Measurements from ENCODE around the gene ANKRD39. TPM values are rescaled to one million over a fixed set of nuclear protein-coding genes. Genes with fewer than 3 reads are reported as not detected.
A peak's percentile ranks its signal among the peaks of the same experiment; 100 is the strongest.

Gene ANKRD39
- total and polyA plus RNA-seq, 5 donors = 11.8 to 23.3 (median 14.1) TPM

DNA sequence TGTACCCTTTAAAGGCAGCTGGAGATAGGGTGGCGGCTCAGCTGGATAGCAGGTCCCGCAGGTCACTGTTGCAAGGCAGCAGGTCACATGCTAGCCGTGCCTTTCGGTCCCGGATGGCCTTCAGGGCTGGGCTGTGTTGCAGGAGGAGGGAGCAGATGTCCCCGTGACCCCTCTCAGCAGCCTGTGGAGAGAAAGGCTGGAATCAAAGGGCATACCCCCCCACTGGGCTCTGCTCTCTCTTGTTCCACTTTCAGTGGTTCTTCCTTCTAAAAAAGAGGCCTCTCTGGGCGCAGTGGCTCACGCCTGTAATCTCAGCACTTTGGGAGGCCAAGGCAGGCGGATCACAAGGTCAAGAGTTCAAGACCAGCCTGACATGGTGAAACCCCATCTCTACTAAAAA is 9.6 kb downstream of the ANKRD39 start:
- 80% methylated on average over 9 of the region's 9 CpGs for WGBS

GRCh38 chr2:96847586-96847985 is 10.2 kb downstream of the ANKRD39 start:
- Histone ChIP-seq H3K27ac (ENCODE audit: low read length) (no peak overlapping the region), H3K4me3 (ENCODE audit: low read length) (no peak overlapping the region), H3K4me1 (ENCODE audit: control insufficient read depth, insufficient read depth, low read length) (peaks cover 3% of the 10 kb centered on the region), H3K9me3 (ENCODE audit: control insufficient read depth, low read length) (no peaks in the 10 kb centered on the region), H3K27me3 (ENCODE audit: control insufficient read depth, insufficient read depth) (no peaks in the 10 kb centered on the region)
- 74% methylated on average over 10 of the region's 10 CpGs for WGBS
- ATAC-seq = no peak
- intact Hi-C loops (cut with DNase I) = no loop called here
- no peak for DNase-seq

More for the DNA sequence above, 9.6 kb downstream of the ANKRD39 start:
- Histone ChIP-seq H3K27me3 (ENCODE audit: control insufficient read depth, insufficient read depth) (no peaks in the 10 kb centered on the region), H3K4me3 (ENCODE audit: low read length) (no peak overlapping the region), H3K9me3 (ENCODE audit: control insufficient read depth, low read length) (no peaks in the 10 kb centered on the region), H3K4me1 (ENCODE audit: control insufficient read depth, insufficient read depth, low read length) (peaks cover 2% of the 10 kb centered on the region), H3K27ac (ENCODE audit: low read length) (no peak overlapping the region)
- ATAC-seq (no peak), DNase-seq (peak in 1 of 3 donors; percentile 34)
- intact Hi-C loops (cut with DNase I) = no loop called here

GRCh38 chr2:96846825-96847224 is 11.0 kb downstream of the ANKRD39 start:
- Histone ChIP-seq H3K27me3 (ENCODE audit: control insufficient read depth, insufficient read depth) (no peaks in the 10 kb centered on the region), H3K9me3 (ENCODE audit: control insufficient read depth, low read length) (no peaks in the 10 kb centered on the region), H3K27ac (ENCODE audit: low read length) (no peak overlapping the region), H3K4me3 (ENCODE audit: low read length) (no peak overlapping the region), H3K4me1 (ENCODE audit: control insufficient read depth, insufficient read depth, low read length) (peaks cover 3% of the 10 kb centered on the region)
- WGBS = 94% methylated on average over 5 of the region's 5 CpGs
- ATAC-seq (no peak), DNase-seq (no peak)
- intact Hi-C loops (cut with DNase I) = no loop called here

DNA sequence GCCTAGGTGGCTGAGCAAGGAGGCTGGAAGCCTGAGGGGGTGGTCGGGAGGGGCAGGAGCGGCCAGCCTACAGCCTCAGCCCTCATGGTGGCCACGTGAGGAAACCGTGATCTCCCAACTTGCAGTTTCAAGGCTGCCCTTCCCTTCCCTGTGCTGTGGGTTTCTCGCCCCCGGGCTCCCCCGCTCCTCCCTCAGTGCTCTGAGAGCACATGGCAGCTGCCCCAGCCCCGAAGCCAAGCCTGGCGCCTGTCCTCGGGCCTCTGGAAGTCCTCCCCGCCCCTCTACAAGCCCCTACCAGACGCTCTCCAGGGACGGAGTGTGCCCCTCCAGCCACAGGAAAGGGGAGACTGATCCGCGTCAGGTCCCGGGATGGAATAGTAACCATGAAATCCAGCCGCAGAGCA is 13.4 kb downstream of the ANKRD39 start:
- 73% methylated on average over 17 of the region's 17 CpGs for WGBS
- DNase-seq = peak in 1 of 3 donors; percentile 55
- peak overlapping the region; percentile 72 for H3K27ac ChIP-seq (ENCODE audit: low read length)
- ATAC-seq = no peak
- intact Hi-C loops (cut with DNase I) = no loop called here
- no peaks in the 10 kb centered on the region for H3K27me3 ChIP-seq (ENCODE audit: control insufficient read depth, insufficient read depth)
- no peak overlapping the region for H3K4me3 ChIP-seq (ENCODE audit: low read length)
- no peaks in the 10 kb centered on the region for H3K9me3 ChIP-seq (ENCODE audit: control insufficient read depth, low read length)
- peaks cover 3% of the 10 kb centered on the region for H3K4me1 ChIP-seq (ENCODE audit: control insufficient read depth, insufficient read depth, low read length)

GRCh38 chr2:96843538-96844268 is 14.1 kb downstream of the ANKRD39 start, which contains the start of gene ANKRD23:
Gene ANKRD23, minus strand, starts transcription at chr2:96844021. Its CDS starts 29 bp downstream, at chr2:96843992.
- H3K4me3 ChIP-seq (ENCODE audit: low read length) = no peak within 1 kb of the TSS
- intact Hi-C loops (cut with DNase I) = no loop called here
- ATAC-seq (peak; percentile 27 to 44), DNase-seq (peak in 1 of 3 donors; percentile 57)
- H3K27ac ChIP-seq (ENCODE audit: low read length) = peak within 1 kb of the TSS; percentile 92
- WGBS = 86% methylated on average over 14 of the region's 14 CpGs
- H3K27me3 ChIP-seq (ENCODE audit: control insufficient read depth, insufficient read depth) = no peaks in the 10 kb centered on the region
- no peaks in the 10 kb centered on the region for H3K9me3 ChIP-seq (ENCODE audit: control insufficient read depth, low read length)
- peaks cover 3% of the 10 kb centered on the region for H3K4me1 ChIP-seq (ENCODE audit: control insufficient read depth, insufficient read depth, low read length)

DNA sequence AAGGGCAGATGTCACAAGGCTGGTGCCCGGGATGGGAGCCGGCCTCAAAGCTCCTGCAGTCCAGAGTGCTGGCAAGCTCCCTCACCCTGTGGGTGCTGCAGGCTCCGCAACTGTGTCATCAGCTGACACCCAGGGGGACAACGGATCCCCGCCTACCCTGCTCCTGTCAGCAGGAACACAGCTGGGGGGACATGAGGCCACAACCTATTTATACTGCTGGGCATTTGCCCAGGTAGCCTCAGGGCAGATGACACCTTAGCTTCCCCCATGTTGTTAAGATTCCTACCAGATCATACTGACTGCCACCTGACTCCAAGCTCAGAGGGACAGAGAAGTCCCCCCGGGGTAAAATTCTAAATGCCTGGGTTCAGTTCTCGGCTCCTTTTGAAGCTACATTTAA is 15.2 kb downstream of the ANKRD39 start:
- WGBS = 63% methylated on average over 7 of the region's 7 CpGs
- no peaks in the 10 kb centered on the region for H3K27me3 ChIP-seq (ENCODE audit: control insufficient read depth, insufficient read depth)
- peak overlapping the region; percentile 92 for H3K27ac ChIP-seq (ENCODE audit: low read length)
- intact Hi-C loops (cut with DNase I) = no loop called here
- no peaks in the 10 kb centered on the region for H3K9me3 ChIP-seq (ENCODE audit: control insufficient read depth, low read length)
- DNase-seq (peak; percentile 64 to 86 (median 83)), ATAC-seq (peak; percentile 75 to 81)
- no peak overlapping the region for H3K4me3 ChIP-seq (ENCODE audit: low read length)
- peaks cover 3% of the 10 kb centered on the region for H3K4me1 ChIP-seq (ENCODE audit: control insufficient read depth, insufficient read depth, low read length)

DNA sequence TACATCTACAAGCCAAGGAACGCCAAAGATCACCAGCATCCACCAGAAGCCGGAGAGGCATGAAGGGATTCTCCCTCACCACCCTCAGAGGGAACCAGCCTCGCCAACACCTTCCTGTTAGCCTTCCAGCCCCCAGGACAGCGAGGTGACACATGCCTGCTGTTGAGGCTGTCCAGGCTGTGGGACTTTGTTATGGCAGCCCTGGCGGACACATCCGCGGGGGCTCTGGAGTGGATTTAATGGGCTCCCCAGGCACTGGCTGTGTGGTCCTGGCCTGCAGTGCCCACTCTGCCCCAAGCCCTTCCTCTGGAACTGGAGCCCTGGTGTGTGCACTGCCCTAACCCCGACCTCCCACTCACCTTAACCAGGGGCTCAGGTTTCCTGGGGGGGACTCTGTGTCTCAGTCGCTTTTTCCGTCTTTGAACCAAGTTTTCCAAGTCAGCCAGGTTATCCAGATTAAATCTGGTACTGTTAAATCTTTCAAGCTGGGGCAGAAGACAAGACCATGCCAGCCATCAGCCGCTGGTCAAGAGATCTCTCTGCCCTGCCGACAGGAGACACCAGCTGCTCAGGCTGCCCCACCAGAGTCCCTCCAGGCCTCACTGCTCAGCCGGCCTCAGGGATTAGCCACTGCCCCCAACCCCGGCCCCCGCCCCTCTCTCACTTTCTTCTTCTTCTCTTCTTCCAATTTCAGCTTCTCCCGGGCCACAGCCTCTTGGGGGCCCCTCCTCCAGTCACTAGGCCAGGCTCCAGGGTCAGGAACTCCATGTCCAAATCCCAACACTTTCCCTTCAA is 15.9 kb downstream of the ANKRD39 start:
- WGBS = 75% methylated on average over 16 of the region's 16 CpGs
- Histone ChIP-seq H3K27me3 (ENCODE audit: control insufficient read depth, insufficient read depth) (no peaks in the 10 kb centered on the region), H3K9me3 (ENCODE audit: control insufficient read depth, low read length) (no peaks in the 10 kb centered on the region), H3K4me1 (ENCODE audit: control insufficient read depth, insufficient read depth, low read length) (peaks cover 3% of the 10 kb centered on the region), H3K4me3 (ENCODE audit: low read length) (peak overlapping the region; percentile 19), H3K27ac (ENCODE audit: low read length) (peak overlapping the region; percentile 47)
- ATAC-seq = peak; percentile 8 to 10
- intact Hi-C loops (cut with DNase I) = no loop called here
- peak in 1 of 3 donors; percentile 50 for DNase-seq

GRCh38 chr2:96839875-96840850 is 17.7 kb downstream of the ANKRD39 start:
- H3K4me1 ChIP-seq (ENCODE audit: control insufficient read depth, insufficient read depth, low read length) = peaks cover 3% of the 10 kb centered on the region
- no peaks in the 10 kb centered on the region for H3K9me3 ChIP-seq (ENCODE audit: control insufficient read depth, low read length)
- H3K4me3 ChIP-seq (ENCODE audit: low read length) = no peak overlapping the region
- peak in 2 of 3 donors; percentile 52 to 57 for DNase-seq
- H3K27me3 ChIP-seq (ENCODE audit: control insufficient read depth, insufficient read depth) = no peaks in the 10 kb centered on the region
- intact Hi-C loops (cut with DNase I) = no loop called here
- 85% methylated on average over 37 of the region's 37 CpGs for WGBS
- H3K27ac ChIP-seq (ENCODE audit: low read length) = no peak overlapping the region
- no peak for ATAC-seq

DNA sequence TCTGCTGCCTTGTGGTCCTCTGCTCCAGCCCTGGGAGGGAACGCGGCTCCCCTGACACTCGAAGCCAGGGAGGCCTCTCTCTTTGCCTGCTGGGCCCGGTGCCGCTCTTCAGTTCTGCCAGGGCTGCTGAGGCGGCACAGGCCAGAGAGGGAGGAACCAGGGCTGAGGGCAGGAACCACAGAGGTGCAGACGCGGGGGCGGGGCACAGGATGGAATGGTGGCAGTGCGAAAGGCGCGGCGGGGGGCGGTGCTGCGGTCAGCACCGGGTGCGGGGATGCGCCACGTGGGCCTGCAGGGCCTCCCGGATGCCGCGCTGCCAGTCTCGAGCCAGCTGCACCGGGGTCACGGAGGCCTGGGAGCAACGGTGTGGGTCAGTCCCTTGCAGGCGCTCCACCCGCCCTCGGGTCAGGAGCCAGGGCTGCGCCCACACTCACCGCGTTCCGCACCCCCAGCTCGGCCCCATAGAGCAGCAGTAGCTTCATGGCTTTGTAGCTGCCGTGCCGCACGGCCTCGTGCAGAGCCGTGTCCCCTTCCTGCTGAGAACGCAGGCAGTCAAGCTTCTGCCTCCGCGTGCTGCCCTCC is 18.4 kb downstream of the ANKRD39 start:
- H3K9me3 ChIP-seq (ENCODE audit: control insufficient read depth, low read length) = no peaks in the 10 kb centered on the region
- intact Hi-C loops (cut with DNase I) = no loop called here
- 24% methylated on average over 42 of the region's 42 CpGs for WGBS
- peaks cover 3% of the 10 kb centered on the region for H3K4me1 ChIP-seq (ENCODE audit: control insufficient read depth, insufficient read depth, low read length)
- H3K4me3 ChIP-seq (ENCODE audit: low read length) = no peak overlapping the region
- peak; percentile 16 to 42 for ATAC-seq
- H3K27me3 ChIP-seq (ENCODE audit: control insufficient read depth, insufficient read depth) = no peaks in the 10 kb centered on the region
- H3K27ac ChIP-seq (ENCODE audit: low read length) = no peak overlapping the region
- peak; percentile 41 to 88 (median 83) for DNase-seq

Data from right cardiac atrium (tissue), 5 donors.